ENCODE results near the gene FBLIM1. TPM values are rescaled to one million over a fixed set of nuclear protein-coding genes. Genes with fewer than 3 reads are reported as not detected.

The FBLIM1 gene
- total RNA-seq, 1 donor from 2014 or later: 101 TPM

- DNase-seq (ENCODE audit: low spot score, unreplicated experiment): no peak
- peaks cover 37% of the 10 kb centered on the region for H3K4me1 Mint-ChIP-seq (ENCODE audit: low read depth)
- H3K9me3 Mint-ChIP-seq (ENCODE audit: low read depth): no peaks in the 10 kb centered on the region
- H3K27me3 Mint-ChIP-seq: no peaks in the 10 kb centered on the region
- TF ChIP-seq CTCF (IDR thresholded peaks at IDR 0.05; ENCODE audit: unreplicated experiment): no peak
- peak overlapping the region; percentile 89 for H3K27ac Mint-ChIP-seq
- H3K36me3 Mint-ChIP-seq (ENCODE audit: insufficient read depth): peaks cover 13% of the 10 kb centered on the region
- H3K4me3 Mint-ChIP-seq (ENCODE audit: low read depth): peak overlapping the region; percentile 91
Observed at GRCh38 chr1:15760520-15761211, 2.1 kb downstream of the FBLIM1 start.

DNA sequence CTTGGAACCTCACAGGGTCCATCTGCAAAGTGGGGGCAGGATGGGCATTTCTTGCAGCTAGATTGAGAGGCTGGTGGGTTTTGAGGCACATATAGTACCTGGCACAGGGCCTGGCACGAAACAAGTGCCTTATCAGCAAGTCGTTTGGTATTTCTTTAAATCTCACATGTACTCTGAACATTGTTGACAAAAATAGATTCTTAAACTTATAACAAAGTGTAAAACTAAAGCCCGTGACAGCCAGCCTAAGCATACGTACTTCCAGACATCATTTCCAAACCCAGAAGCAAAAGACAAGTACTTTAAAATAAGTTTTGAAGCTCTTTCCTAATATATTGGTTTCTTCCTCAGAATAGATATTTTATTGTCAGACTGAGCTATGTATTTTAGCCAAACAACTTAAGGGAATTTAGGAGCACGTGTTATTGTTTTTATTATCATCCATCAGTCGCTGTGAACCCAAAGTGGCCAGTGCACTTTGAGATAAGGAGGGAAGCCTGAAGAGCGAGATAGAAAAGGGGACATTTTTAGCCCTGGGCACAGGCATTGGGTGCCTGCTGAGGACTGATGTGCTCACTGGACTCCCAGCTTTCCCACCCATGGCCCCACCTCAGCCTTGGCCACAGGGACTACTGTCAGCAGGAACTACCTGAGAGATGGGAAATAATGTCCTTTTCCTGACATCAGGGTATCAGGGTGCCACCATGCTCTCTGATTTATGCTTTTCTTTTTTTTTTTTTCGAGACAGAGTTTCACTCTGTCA is 3.0 kb downstream of the FBLIM1 start:
- Mint-ChIP-seq H3K27ac (peak overlapping the region; percentile 89), H3K27me3 (no peaks in the 10 kb centered on the region), H3K4me3 (ENCODE audit: low read depth) (peak overlapping the region; percentile 91), H3K36me3 (ENCODE audit: insufficient read depth) (peaks cover 17% of the 10 kb centered on the region), H3K4me1 (ENCODE audit: low read depth) (peaks cover 36% of the 10 kb centered on the region), H3K9me3 (ENCODE audit: low read depth) (no peaks in the 10 kb centered on the region)
- no peak for TF ChIP-seq CTCF (IDR thresholded peaks at IDR 0.05; ENCODE audit: unreplicated experiment)
- no peak for DNase-seq (ENCODE audit: low spot score, unreplicated experiment)

DNA sequence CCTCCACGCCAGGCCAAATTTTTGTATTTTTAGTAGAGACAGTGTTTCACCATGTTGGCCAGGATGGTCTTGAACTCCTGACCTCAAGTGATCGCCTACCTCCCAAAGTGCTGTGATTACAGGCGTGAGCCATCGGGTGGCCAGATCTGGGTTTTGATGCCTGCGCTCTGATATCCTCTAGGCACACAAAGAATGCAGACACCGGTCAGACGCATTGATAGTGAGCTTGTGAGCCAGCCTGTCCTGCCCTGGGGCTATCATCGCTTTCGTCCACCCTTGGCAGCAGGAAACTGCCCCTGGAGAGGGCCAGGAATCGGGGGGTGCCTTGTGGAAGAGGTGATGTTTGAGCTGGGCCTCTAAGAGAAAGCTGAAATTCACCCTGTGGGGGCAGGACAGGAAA is 4.0 kb downstream of the FBLIM1 start:
- H3K27me3 Mint-ChIP-seq: no peaks in the 10 kb centered on the region
- H3K27ac Mint-ChIP-seq: peak overlapping the region; percentile 69

DNA sequence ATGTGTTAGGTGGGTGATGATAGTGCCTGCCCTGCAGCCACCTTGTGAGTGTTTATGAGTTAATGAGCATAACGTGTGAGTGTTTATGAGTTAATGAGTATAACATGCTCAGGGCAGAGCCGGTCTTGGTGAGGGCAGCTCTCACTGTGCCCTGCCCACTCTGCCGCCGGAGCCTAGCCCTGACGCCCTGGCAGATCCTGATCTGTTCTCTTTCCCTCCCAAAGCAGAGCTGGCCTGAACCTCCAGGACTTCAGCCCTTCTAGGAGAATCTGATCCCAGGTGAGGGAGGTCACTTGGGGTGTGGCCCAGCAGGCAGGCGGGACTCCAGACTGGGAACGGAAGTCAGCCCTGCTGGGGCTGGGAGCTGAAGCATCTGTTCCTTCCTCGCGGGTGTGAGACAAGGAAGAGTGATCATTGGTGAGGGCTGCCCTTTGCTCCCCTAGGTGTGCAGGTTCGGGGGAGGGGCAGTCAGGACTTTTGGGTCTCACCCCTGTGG is 5.7 kb downstream of the FBLIM1 start:
- Mint-ChIP-seq H3K27ac (peak overlapping the region; percentile 85), H3K27me3 (no peaks in the 10 kb centered on the region), H3K4me1 (ENCODE audit: low read depth) (peaks cover 29% of the 10 kb centered on the region), H3K4me3 (ENCODE audit: low read depth) (no peak overlapping the region), H3K36me3 (ENCODE audit: insufficient read depth) (peaks cover 21% of the 10 kb centered on the region), H3K9me3 (ENCODE audit: low read depth) (no peaks in the 10 kb centered on the region)
- no peak for DNase-seq (ENCODE audit: low spot score, unreplicated experiment)
- TF ChIP-seq CTCF (IDR thresholded peaks at IDR 0.05; ENCODE audit: unreplicated experiment): no peak

More for the DNA sequence above, 4.0 kb downstream of the FBLIM1 start:
- DNase-seq (ENCODE audit: low spot score, unreplicated experiment): no peak
- peaks cover 31% of the 10 kb centered on the region for H3K4me1 Mint-ChIP-seq (ENCODE audit: low read depth)
- TF ChIP-seq CTCF (IDR thresholded peaks at IDR 0.05; ENCODE audit: unreplicated experiment): no peak
- H3K36me3 Mint-ChIP-seq (ENCODE audit: insufficient read depth): peaks cover 17% of the 10 kb centered on the region
- H3K4me3 Mint-ChIP-seq (ENCODE audit: low read depth): no peak overlapping the region
- H3K9me3 Mint-ChIP-seq (ENCODE audit: low read depth): no peaks in the 10 kb centered on the region

DNA sequence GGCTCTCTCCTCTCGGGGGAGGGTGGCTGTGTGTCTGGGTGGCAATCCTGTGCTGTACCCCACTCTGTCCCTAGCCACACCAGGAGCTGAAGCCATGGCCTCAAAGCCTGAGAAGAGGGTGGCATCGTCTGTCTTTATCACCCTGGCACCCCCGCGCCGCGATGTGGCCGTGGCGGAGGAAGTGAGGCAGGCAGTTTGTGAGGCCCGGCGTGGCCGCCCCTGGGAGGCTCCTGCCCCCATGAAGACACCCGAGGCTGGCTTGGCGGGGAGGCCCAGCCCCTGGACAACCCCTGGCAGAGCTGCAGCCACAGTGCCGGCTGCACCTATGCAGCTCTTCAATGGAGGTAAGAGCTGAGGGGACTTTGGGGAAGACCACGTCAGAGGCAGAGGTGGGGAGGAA is 6.3 kb downstream of the FBLIM1 start:
- peaks cover 27% of the 10 kb centered on the region for H3K4me1 Mint-ChIP-seq (ENCODE audit: low read depth)
- H3K9me3 Mint-ChIP-seq (ENCODE audit: low read depth): no peaks in the 10 kb centered on the region
- no peaks in the 10 kb centered on the region for H3K27me3 Mint-ChIP-seq
- no peak for DNase-seq (ENCODE audit: low spot score, unreplicated experiment)
- peaks cover 21% of the 10 kb centered on the region for H3K36me3 Mint-ChIP-seq (ENCODE audit: insufficient read depth)
- peak overlapping the region; percentile 37 for H3K27ac Mint-ChIP-seq
- TF ChIP-seq CTCF (IDR thresholded peaks at IDR 0.05; ENCODE audit: unreplicated experiment): no peak
- no peak overlapping the region for H3K4me3 Mint-ChIP-seq (ENCODE audit: low read depth)

All from progenitor cell of endocrine pancreas (in vitro differentiated cells).